ENCODE measurements around the gene USP6.

Gene USP6

GRCh38 chr17:5099271-5099670 lies 16.6 kb upstream of the USP6 start:
- TF ChIP-seq CTCF (IDR thresholded peaks at IDR 0.05; ENCODE audit: unreplicated experiment in 3 of 3) = no peak
- H3K36me3 Mint-ChIP-seq (ENCODE audit: low read depth) = peaks cover 23% of the 10 kb centered on the region
- H3K4me1 Mint-ChIP-seq = no peaks in the 10 kb centered on the region
- no peak overlapping the region for H3K27ac Mint-ChIP-seq
- peak overlapping the region in 1 of 3 experiments; percentile 54 for H3K4me3 Mint-ChIP-seq
- peaks cover 6% of the 10 kb centered on the region for H3K27me3 Mint-ChIP-seq (ENCODE audit: low read depth)
- H3K9me3 Mint-ChIP-seq = peaks cover 19% of the 10 kb centered on the region

GRCh38 chr17:5100832-5101231 lies 15.0 kb upstream of the USP6 start:
- H3K27me3 Mint-ChIP-seq (ENCODE audit: low read depth) = peaks cover 6% of the 10 kb centered on the region

GRCh38 chr17:5110816-5111215 lies 5.0 kb upstream of the USP6 start:
- Mint-ChIP-seq H3K36me3 (ENCODE audit: low read depth) (peaks cover 52% of the 10 kb centered on the region), H3K27me3 (ENCODE audit: low read depth) (no peaks in the 10 kb centered on the region), H3K9me3 (peaks cover 2% of the 10 kb centered on the region), H3K4me3 (peak overlapping the region; percentile 86 to 94 (median 91)), H3K27ac (peak overlapping the region; percentile 46 to 91 (median 79)), H3K4me1 (peaks cover 16% of the 10 kb centered on the region)
- TF ChIP-seq CTCF (IDR thresholded peaks at IDR 0.05; ENCODE audit: unreplicated experiment in 3 of 3) = no peak

More at GRCh38 chr17:5100832-5101231, 15.0 kb upstream of the USP6 start:
- peaks cover 17% of the 10 kb centered on the region for H3K9me3 Mint-ChIP-seq
- H3K27ac Mint-ChIP-seq = no peak overlapping the region
- no peaks in the 10 kb centered on the region for H3K4me1 Mint-ChIP-seq
- peak overlapping the region in 2 of 3 experiments; percentile 28 to 58 for H3K4me3 Mint-ChIP-seq
- TF ChIP-seq CTCF (IDR thresholded peaks at IDR 0.05; ENCODE audit: unreplicated experiment in 3 of 3) = no peak
- H3K36me3 Mint-ChIP-seq (ENCODE audit: low read depth) = peaks cover 32% of the 10 kb centered on the region

GRCh38 chr17:5111402-5112204 lies 4.2 kb upstream of the USP6 start, which contains the start of gene ZNF232:
ZNF232 (minus strand) TSS chr17:5111878; CDS start chr17:5111822, 56 bp downstream.
- H3K36me3 Mint-ChIP-seq (ENCODE audit: low read depth) = peaks cover 45% of the 10 kb centered on the region
- peak within 1 kb of the TSS; percentile 85 to 97 (median 93) for H3K27ac Mint-ChIP-seq
- no peak for TF ChIP-seq CTCF (IDR thresholded peaks at IDR 0.05; ENCODE audit: unreplicated experiment in 3 of 3)
- no peaks in the 10 kb centered on the region for H3K27me3 Mint-ChIP-seq (ENCODE audit: low read depth)
- no peaks in the 10 kb centered on the region for H3K9me3 Mint-ChIP-seq
- H3K4me3 Mint-ChIP-seq = peak within 1 kb of the TSS; percentile 86 to 94 (median 91)
- H3K4me1 Mint-ChIP-seq = peaks cover 16% of the 10 kb centered on the region

- H3K27me3 Mint-ChIP-seq (ENCODE audit: low read depth) = peaks cover 17% of the 10 kb centered on the region
- no peaks in the 10 kb centered on the region for H3K9me3 Mint-ChIP-seq
- peak overlapping the region in 1 of 3 experiments; percentile 49 for H3K4me3 Mint-ChIP-seq
These were observed 2.4 kb downstream of the USP6 start for GRCh38 chr17:5118219-5118618.

More at GRCh38 chr17:5118219-5118618, 2.4 kb downstream of the USP6 start:
- Mint-ChIP-seq H3K27ac (no peak overlapping the region), H3K4me1 (peaks cover 21% of the 10 kb centered on the region), H3K36me3 (ENCODE audit: low read depth) (no peaks in the 10 kb centered on the region)
- no peak for TF ChIP-seq CTCF (IDR thresholded peaks at IDR 0.05; ENCODE audit: unreplicated experiment in 3 of 3)
